Ishikawa (cell line): ENCODE measurements around the gene LARGE2.

Experiments
- CEBPB ChIP-seq: IDR thresholded peaks from 2 replicates; pipeline ENCODE4 v1.6.1; 2012
- EGR1 ChIP-seq: IDR thresholded peaks from 2 replicates; pipeline ENCODE4 v1.6.1; 2012
- FOXM1 ChIP-seq: IDR thresholded peaks from 2 replicates; pipeline ENCODE4 v1.6.1; 2012; ENCODE audit warnings: low read depth, borderline replicate concordance
- TAF1 ChIP-seq: IDR thresholded peaks from 2 replicates; pipeline ENCODE4 v1.6.1; 2012; ENCODE audit warnings: low read depth, mild to moderate bottlenecking
- ZBTB7A ChIP-seq: IDR thresholded peaks from 2 replicates; pipeline ENCODE4 v1.6.1; 2012; ENCODE audit warnings: low read depth
- TF ChIP-seq, protein P1 (sequence below): IDR thresholded peaks from 2 replicates; pipeline ENCODE4 v1.6.1; 2012; ENCODE audit warnings: low read depth, mild to moderate bottlenecking
- TF ChIP-seq, protein P2 (sequence below): IDR thresholded peaks from 2 replicates; pipeline ENCODE4 v1.6.1; 2012

DNA sequence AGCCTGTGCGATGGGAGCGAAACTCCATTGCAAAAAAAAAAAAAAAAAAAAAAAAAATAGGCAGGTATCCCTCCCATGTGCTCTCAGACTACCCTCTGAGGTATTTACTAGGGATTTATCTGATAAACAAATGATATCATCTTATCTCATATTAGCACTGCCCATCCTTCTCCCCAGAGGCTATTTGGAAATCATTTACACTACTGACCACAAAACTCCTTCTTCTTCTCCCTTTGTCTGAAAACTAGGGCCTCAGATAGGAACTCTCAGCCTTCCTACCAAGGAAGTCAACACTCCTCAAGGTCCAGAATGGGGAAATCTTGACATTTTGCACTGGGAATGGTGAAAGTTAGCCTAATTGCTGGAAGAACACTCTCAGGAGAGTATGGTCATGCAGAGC is 46.4 kb downstream of the LARGE2 start:
- TF ChIP-seq TAF1, result no peak
- TF ChIP-seq, protein P1, sequence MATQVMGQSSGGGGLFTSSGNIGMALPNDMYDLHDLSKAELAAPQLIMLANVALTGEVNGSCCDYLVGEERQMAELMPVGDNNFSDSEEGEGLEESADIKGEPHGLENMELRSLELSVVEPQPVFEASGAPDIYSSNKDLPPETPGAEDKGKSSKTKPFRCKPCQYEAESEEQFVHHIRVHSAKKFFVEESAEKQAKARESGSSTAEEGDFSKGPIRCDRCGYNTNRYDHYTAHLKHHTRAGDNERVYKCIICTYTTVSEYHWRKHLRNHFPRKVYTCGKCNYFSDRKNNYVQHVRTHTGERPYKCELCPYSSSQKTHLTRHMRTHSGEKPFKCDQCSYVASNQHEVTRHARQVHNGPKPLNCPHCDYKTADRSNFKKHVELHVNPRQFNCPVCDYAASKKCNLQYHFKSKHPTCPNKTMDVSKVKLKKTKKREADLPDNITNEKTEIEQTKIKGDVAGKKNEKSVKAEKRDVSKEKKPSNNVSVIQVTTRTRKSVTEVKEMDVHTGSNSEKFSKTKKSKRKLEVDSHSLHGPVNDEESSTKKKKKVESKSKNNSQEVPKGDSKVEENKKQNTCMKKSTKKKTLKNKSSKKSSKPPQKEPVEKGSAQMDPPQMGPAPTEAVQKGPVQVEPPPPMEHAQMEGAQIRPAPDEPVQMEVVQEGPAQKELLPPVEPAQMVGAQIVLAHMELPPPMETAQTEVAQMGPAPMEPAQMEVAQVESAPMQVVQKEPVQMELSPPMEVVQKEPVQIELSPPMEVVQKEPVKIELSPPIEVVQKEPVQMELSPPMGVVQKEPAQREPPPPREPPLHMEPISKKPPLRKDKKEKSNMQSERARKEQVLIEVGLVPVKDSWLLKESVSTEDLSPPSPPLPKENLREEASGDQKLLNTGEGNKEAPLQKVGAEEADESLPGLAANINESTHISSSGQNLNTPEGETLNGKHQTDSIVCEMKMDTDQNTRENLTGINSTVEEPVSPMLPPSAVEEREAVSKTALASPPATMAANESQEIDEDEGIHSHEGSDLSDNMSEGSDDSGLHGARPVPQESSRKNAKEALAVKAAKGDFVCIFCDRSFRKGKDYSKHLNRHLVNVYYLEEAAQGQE, result no peak
- TF ChIP-seq FOXM1, result no peak
- TF ChIP-seq, protein P2, sequence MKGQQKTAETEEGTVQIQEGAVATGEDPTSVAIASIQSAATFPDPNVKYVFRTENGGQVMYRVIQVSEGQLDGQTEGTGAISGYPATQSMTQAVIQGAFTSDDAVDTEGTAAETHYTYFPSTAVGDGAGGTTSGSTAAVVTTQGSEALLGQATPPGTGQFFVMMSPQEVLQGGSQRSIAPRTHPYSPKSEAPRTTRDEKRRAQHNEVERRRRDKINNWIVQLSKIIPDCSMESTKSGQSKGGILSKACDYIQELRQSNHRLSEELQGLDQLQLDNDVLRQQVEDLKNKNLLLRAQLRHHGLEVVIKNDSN, result no peak
- no peak for TF ChIP-seq EGR1
- no peak for TF ChIP-seq ZBTB7A
- no peak for TF ChIP-seq CEBPB
